ENCODE data around the gene DYSF.
A peak's percentile ranks its signal among the peaks of the same experiment; 100 is the strongest.

Gene DYSF

DNA sequence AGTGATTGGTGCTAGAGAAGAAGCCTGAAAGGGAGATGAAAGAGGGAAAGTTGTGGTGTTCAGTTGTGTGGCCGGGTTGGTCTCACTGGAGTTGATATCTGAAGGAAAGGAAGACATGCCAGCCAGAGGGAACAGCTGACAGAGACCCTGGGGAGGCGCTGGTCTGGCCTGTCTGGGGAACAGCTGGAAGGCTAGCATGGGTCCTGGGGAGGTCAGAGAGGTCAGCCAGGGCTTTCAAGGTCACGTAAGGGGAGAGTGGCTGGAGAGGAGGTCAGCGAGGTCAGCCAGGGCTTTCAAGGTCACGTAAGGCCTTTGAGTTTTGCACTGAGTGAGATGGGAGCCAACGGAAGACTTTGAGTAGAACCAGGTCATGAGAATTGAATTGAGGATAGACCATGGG is 11.0 kb downstream of the DYSF start:
- Histone ChIP-seq H3K36me3 (peaks cover 61% of the 10 kb centered on the region), H3K27ac (peak overlapping the region; percentile 81), H3K4me1 (ENCODE audit: control insufficient read depth in 1 of 2, insufficient read depth in 1 of 2, low read depth in 1 of 2, low read length in 1 of 2) (peaks cover 92 to 100% of the 10 kb centered on the region in 2 experiments), H3K4me3 (ENCODE audit: low read depth in 1 of 2, low read length in 1 of 2) (peak overlapping the region; percentile 67 to 72), H3K27me3 (no peaks in the 10 kb centered on the region), H3K9me3 (no peaks in the 10 kb centered on the region)
- TF ChIP-seq, protein P1, sequence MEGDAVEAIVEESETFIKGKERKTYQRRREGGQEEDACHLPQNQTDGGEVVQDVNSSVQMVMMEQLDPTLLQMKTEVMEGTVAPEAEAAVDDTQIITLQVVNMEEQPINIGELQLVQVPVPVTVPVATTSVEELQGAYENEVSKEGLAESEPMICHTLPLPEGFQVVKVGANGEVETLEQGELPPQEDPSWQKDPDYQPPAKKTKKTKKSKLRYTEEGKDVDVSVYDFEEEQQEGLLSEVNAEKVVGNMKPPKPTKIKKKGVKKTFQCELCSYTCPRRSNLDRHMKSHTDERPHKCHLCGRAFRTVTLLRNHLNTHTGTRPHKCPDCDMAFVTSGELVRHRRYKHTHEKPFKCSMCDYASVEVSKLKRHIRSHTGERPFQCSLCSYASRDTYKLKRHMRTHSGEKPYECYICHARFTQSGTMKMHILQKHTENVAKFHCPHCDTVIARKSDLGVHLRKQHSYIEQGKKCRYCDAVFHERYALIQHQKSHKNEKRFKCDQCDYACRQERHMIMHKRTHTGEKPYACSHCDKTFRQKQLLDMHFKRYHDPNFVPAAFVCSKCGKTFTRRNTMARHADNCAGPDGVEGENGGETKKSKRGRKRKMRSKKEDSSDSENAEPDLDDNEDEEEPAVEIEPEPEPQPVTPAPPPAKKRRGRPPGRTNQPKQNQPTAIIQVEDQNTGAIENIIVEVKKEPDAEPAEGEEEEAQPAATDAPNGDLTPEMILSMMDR (IDR thresholded peaks at IDR 0.05), result no peak

DNA sequence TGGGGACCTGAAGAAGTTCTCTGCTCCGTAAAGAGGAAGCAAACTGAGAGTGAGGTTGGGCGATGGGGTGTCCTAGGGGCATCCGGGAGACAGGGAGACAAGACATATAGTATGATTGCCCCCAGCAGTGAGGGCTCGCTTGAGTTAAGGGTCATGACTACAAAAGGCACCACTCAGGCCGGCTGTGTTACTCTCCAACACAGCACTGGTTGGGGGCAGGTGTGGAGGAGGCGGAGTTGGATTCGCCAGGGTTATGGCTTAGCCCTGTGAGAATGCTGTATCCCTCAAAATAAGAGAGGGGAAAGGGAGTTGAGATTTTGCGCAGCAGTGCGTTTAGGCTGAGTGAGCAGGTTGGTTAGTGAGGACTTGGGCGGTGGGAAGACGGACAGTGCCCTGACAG is 12.0 kb downstream of the DYSF start:
- H3K4me3 ChIP-seq (ENCODE audit: low read depth in 1 of 2, low read length in 1 of 2), result peak overlapping the region; percentile 67 to 72
- peak overlapping the region; percentile 81 for H3K27ac ChIP-seq
- TF ChIP-seq, protein P1 (IDR thresholded peaks at IDR 0.05), result no peak
- no peaks in the 10 kb centered on the region for H3K9me3 ChIP-seq
- no peaks in the 10 kb centered on the region for H3K27me3 ChIP-seq
- peaks cover 92 to 100% of the 10 kb centered on the region in 2 experiments for H3K4me1 ChIP-seq (ENCODE audit: control insufficient read depth in 1 of 2, insufficient read depth in 1 of 2, low read depth in 1 of 2, low read length in 1 of 2)
- peaks cover 51% of the 10 kb centered on the region for H3K36me3 ChIP-seq

DNA sequence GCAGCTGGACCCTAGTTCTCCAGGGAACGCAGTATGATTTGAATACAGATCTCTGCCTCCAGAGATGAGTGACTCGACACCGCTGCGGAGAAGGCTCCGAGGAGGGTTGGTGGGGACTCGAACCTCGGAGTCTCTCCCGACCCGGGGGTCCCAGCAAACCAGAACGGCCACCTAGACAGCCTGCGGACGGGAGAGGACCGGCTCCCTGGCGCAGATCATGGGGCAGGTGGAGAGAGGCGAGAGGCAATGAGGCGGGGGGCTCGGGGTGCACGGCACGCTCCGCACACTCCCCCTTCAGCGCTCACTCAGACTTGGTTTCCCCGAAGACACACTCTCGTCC is 12.6 kb downstream of the DYSF start:
- H3K27me3 ChIP-seq, result no peaks in the 10 kb centered on the region
- peak overlapping the region; percentile 81 for H3K27ac ChIP-seq
- no peaks in the 10 kb centered on the region for H3K9me3 ChIP-seq
- H3K36me3 ChIP-seq, result peaks cover 45% of the 10 kb centered on the region
- H3K4me1 ChIP-seq (ENCODE audit: control insufficient read depth in 1 of 2, insufficient read depth in 1 of 2, low read depth in 1 of 2, low read length in 1 of 2), result peaks cover 91 to 98% of the 10 kb centered on the region in 2 experiments
- TF ChIP-seq, protein P1 (IDR thresholded peaks at IDR 0.05), result no peak
- H3K4me3 ChIP-seq (ENCODE audit: low read depth in 1 of 2, low read length in 1 of 2), result peak overlapping the region; percentile 67 to 72

DNA sequence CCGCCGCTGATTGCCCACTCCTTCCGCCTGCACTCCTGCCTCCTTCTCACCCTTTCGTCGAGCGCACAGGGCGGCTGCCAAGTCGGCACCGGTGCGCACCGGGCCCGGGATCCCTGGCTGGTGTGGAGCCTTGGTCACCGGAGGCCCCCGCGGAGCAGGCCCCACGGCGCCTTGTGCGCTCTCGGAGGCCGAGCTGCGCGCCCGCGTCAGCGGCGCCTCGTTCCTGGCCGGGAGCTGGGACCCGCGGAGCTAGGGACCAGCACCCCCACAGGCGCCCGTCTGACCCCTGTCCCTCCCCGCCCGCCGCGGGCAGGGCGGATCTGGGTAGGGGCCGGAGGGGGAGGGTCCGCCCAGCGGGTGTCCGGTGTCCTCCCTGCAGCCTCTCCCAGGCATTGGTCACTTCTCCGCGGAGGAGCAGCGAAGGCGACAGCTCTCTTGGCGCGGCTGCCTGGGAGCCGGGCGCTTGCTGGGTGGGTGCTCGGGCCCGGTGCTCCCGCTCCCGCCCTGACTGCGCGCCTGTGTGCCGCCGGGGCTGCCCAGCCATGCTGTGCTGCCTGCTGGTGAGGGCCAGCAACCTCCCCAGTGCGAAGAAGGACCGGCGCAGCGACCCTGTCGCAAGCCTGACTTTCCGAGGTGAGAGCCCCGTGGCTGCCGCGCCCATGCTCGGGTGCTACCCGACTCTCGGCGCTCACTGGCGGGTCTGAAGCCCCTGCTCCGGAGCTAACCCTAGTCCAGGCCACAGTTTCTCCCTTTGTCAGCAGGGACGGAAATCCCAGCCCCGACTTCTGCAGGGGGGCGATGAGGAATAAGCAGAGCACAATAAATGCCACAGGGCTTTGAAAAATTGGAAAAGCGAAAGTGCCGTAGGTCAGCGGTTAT is 13.2 kb downstream of the DYSF start:
- Histone ChIP-seq H3K36me3 (peaks cover 42% of the 10 kb centered on the region), H3K27ac (peak overlapping the region; percentile 81), H3K9me3 (no peaks in the 10 kb centered on the region), H3K4me1 (ENCODE audit: control insufficient read depth in 1 of 2, insufficient read depth in 1 of 2, low read depth in 1 of 2, low read length in 1 of 2) (peaks cover 90 to 98% of the 10 kb centered on the region in 2 experiments), H3K4me3 (ENCODE audit: low read depth in 1 of 2, low read length in 1 of 2) (peak overlapping the region; percentile 67 to 72), H3K27me3 (no peaks in the 10 kb centered on the region)
- TF ChIP-seq, protein P1 (IDR thresholded peaks at IDR 0.05), result no peak

DNA sequence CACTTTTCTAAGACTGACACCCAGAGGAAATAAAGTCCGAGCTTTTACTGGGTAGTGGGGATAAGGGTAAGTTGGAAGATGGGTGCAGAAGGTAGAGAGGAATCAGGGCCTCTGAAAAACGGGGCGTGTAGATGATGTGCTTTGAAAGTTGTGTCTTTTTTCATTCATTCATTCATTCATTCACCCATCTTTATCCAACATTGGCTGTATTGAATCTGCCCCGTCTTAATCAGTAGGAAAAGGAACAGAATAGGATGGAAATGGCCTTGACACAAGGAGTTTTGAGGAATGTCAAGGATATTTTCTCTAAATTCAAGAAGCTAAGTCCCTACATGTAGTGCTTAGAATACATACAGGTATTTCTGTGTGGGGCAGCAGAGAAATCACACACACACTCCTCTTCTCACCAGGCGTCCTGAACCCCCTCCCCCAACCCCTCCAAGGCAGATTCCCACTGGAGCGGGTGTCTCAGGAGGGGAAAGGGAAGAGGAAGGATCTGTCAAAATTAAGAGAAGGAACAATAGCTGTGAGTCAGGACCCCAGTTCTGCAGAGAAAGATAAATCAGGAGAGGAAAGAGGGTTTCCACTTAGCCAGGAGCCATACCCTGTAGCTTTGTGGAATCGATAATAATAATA is 13.9 kb downstream of the DYSF start:
- H3K27ac ChIP-seq, result peak overlapping the region; percentile 81
- TF ChIP-seq, protein P1 (IDR thresholded peaks at IDR 0.05), result no peak
- no peaks in the 10 kb centered on the region for H3K27me3 ChIP-seq
- H3K4me1 ChIP-seq (ENCODE audit: control insufficient read depth in 1 of 2, insufficient read depth in 1 of 2, low read depth in 1 of 2, low read length in 1 of 2), result peaks cover 93 to 98% of the 10 kb centered on the region in 2 experiments
- H3K4me3 ChIP-seq (ENCODE audit: low read depth in 1 of 2, low read length in 1 of 2), result peak overlapping the region; percentile 67 to 72
- no peaks in the 10 kb centered on the region for H3K9me3 ChIP-seq
- peaks cover 41% of the 10 kb centered on the region for H3K36me3 ChIP-seq
